GM13977 (cell line): Measurements from ENCODE around the gene TSHZ2.

Source experiments
- DNase-seq: peaks from one replicate; pipeline ENCODE4 v3.0.0; 2012; ENCODE audit warnings: low spot score
- in situ Hi-C: fragments of 300-500 bp; cut with MboI; formaldehyde crosslinking; loops from one replicate; pipeline ENCODE4 v1.12.0; 2022; ENCODE audit warnings: low sequenced_read_pairs, low pct_unique_long_range_greater_than_20kb, mixed read lengths, inconsistent platforms; ENCODE audit not compliant: unreplicated experiment
- TF ChIP-seq, protein P1 (sequence below): IDR thresholded peaks from 2 replicates; pipeline ENCODE4 v1.5.1; 2012; ENCODE audit warnings: mild to moderate bottlenecking, control low read depth; ENCODE audit not compliant: insufficient read depth; ENCODE audit errors: extremely low read depth, missing control alignments

TSHZ2 gene

GRCh38 chr20:53402233-53403005 is 430.3 kb downstream of the TSHZ2 start:
- TF ChIP-seq, protein P1, sequence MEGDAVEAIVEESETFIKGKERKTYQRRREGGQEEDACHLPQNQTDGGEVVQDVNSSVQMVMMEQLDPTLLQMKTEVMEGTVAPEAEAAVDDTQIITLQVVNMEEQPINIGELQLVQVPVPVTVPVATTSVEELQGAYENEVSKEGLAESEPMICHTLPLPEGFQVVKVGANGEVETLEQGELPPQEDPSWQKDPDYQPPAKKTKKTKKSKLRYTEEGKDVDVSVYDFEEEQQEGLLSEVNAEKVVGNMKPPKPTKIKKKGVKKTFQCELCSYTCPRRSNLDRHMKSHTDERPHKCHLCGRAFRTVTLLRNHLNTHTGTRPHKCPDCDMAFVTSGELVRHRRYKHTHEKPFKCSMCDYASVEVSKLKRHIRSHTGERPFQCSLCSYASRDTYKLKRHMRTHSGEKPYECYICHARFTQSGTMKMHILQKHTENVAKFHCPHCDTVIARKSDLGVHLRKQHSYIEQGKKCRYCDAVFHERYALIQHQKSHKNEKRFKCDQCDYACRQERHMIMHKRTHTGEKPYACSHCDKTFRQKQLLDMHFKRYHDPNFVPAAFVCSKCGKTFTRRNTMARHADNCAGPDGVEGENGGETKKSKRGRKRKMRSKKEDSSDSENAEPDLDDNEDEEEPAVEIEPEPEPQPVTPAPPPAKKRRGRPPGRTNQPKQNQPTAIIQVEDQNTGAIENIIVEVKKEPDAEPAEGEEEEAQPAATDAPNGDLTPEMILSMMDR = no peak
- DNase-seq = no peak
- in situ Hi-C loops = loop anchor here (25.0 kb wide), 1 partner anchor 410 kb away; no protein-coding TSS in a partner anchor

DNA sequence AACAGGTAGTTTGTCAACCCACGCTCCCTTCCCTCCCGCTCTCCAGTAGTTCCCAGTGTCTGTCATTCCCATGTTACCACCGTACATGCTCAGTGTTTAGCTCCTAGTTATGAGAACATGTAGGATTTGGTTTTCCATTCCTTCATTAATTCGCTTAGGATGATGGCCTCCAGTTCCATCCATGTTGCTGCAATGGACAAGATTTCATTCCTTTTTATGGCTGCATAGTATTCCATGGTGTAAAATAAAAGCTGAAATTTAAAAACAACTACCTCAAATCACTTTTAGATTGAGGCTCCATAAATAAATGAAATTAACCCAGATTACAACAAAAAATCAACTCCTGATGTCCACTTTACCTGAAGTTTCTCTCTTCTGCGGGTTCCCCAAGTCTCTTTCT is 430.9 kb downstream of the TSHZ2 start:
- TF ChIP-seq, protein P1 = no peak
- in situ Hi-C loops = loop anchor here (25.0 kb wide), 1 partner anchor 409 kb away; no protein-coding TSS in a partner anchor

DNA sequence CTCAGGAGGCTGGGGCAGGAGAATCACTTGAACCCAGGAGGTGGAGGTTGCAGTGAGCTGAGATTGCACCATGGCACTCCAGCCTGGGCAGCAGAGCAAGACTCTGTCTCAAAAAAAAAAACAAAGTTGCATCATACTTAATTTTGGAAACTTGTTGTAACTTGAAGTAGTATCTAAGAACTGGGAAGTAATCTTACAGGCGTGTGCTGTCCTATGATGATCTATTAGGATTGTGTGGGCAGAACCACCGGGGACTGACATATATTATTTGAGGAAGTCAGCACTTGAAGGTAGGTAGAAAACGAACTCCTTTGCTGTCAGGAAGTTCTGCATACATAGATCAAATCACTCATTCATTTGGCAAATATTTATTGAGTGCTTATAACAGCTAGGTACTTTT is 433.0 kb downstream of the TSHZ2 start:
- in situ Hi-C loops = loop anchor here (25.0 kb wide), 1 partner anchor 407 kb away; no protein-coding TSS in a partner anchor
- DNase-seq = no peak
- TF ChIP-seq, protein P1 = no peak

More for the DNA sequence above, 430.9 kb downstream of the TSHZ2 start:
- no peak for DNase-seq

- TF ChIP-seq, protein P1 = no peak
- no peak for DNase-seq
- in situ Hi-C loops = loop anchor here (25.0 kb wide), 1 partner anchor 406 kb away; no protein-coding TSS in a partner anchor
Observed at GRCh38 chr20:53406580-53406979, 434.4 kb downstream of the TSHZ2 start.

DNA sequence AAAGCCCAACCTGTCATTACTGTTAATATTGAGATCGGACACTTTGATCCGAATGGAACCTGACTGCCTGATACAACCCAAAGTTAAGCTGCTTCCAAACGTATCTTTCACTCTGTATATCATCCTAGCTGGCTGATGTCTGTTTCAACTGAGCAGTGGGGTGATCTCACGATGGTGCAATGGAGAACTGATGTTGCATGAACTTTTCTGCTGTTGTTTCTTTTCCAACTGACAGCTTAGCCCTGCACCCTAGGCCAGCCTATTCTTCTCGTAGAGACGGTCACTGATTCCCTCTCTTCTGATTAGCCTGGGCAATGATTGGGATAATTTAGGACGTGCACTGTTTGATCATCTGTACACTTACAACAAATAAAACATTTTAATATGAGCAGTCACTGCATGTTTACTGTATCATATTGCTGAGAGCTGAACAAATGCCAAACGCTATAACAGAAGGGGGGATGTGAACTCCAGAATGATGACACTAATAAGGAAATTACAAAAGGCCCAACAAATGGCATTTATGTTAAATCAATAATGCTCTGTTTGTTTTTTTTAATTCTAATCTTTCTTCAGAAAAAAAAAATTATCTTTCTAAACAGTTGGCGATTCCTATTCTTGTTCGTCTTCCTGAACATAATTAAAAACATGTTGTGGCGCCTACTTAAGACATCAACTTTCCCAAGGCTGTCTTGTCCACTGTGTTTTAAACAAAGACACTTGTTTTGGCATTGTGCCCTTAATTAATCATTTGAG is 436.7 kb downstream of the TSHZ2 start:
- TF ChIP-seq, protein P1 = no peak
- in situ Hi-C loops = loop anchor here (25.0 kb wide), 1 partner anchor 403 kb away; no protein-coding TSS in a partner anchor
- no peak for DNase-seq

GRCh38 chr20:53409447-53409717 is 437.2 kb downstream of the TSHZ2 start:
- TF ChIP-seq, protein P1 = no peak
- DNase-seq = no peak
- in situ Hi-C loops = loop anchor here (25.0 kb wide), 1 partner anchor 403 kb away; no protein-coding TSS in a partner anchor
